ENCODE results near the gene SIRT2.
A peak's percentile ranks its signal among the peaks of the same experiment; 100 is the strongest.
"Not testable (repeated sequence)": the region's sequence is repeated elsewhere in the genome, so short reads cannot be mapped to it uniquely, and the experiment has no call there.

Gene SIRT2

DNA sequence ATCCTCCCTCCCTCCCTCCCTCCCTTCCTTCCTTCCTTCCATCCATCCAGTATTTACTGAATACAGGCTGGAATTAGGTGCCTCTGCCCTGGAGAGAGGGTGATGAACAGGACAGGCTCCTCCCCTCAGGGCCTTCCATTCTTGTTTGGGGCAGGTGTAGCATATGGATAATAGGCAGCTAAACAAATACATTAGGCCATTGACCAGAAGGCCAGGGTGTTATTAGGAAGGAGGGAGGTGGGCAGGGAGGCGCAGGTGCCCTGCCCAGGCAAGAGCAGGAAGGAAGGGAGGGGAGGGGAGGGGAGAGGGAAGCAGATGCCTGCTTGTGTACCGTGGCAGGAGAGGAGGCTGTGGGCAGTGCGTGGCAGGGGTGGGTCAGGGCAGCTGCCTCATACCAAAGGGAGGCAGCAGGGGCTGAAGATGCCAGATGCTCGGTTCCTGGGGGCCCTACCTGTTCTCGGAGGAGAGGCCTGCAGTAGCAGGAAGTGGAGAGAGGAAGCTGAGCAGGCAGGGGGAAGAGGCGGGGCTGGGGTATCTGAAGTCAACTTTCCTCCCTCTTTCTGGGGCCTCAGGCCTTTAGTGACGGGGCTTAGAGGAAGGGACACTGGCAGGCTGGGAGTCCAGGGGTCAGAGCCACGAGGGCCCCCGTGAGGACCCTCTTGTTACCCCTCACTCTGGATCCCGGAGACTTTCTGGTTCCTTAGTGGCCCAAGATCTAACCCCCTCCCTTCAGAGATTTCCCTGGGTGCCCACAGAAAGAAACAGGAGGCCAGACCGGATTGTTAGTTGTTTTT is 21.4 kb downstream of the SIRT2 start, which contains the start of gene RINL:
RINL (minus strand) TSS at position 495 of the 794 bp plus-strand sequence. CDS start 1,533 bp downstream, outside the sequence.
- peak in 11 of 42 donors; percentile 8 to 41 (median 21) for DNase-seq
- intact Hi-C loops (cut with DNase I), result no loop called here

DNA sequence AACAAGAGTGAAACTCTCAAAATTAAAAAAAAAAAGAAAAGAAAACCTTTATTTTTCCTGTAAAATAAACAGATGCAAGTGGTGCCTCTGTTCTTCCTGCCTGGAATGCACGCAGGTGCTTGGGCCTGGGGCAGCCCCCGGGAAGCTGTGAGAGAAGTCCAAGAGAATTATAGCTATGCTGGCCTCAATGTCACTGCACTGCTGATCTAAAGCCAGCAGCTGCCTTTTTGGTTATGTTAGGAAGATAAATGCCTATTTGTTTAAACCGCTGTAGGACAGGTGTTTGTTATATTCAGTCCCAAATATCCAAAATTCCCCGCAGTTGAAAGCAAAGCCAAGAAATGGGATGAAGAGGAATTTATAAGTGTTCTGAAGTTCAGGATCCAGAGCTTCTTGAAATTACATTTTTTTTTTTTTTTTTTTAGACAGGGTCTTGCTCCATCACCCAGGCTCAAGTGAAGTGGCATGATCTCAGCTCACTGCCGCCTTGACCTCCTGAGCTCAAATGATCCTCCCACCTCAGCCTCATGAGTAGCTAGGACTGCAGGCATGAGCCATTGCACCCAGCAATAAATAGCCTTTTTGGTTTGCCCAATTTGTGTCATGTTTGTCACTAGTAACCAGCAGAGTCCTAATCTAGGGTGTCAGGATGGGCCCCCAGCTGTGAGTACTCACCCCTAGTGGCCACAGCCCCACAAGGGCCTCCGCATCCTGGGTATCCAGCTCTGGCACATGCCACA is 23.6 kb downstream of the SIRT2 start:
- DNase-seq, result no peak
- intact Hi-C loops (cut with DNase I), result no loop called here

DNA sequence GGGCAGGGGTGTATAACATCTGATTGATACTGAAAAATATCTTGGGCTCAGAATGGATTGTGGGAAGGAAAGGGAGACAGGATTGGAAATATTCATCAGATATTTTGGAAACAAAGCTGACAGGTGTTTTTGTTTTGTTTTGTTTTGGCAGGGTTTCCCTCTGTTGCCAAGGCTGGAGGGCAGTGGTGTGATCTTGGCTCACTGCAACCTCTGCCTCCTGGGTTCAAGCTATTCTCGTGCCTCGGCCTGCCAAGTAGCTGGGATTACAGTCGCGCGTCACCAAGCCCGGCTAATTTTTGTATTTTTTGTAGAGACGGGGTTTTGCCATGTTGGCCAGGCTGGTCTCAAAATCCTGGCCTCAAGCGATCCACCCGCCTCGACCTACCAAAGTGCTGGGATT is 26.0 kb downstream of the SIRT2 start:
- DNase-seq; intact Hi-C loops (cut with DNase I): not testable (repeated sequence)

DNA sequence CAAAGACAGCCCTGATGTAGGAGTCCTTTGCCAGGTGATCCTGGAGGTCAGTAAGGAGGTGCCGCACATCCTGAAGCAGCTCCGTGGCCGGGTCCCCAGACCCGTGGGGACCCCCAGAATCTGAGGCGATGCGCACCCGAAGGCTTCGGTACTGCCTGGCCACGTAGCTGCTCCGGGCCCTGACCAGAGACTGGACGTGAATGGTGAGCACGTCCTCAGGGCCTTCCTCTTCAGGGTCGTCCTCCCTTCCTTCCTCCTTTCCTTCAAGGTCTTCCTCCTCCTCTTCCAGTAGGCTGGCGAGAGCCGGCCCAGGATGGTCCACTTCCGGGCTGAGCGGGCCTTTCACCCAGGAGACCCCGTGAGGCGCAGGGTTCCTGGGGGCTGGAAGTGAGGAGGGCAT is 28.8 kb downstream of the SIRT2 start:
- intact Hi-C loops (cut with DNase I), result no loop called here

GRCh38 chr19:38869836-38870607 is 29.4 kb downstream of the SIRT2 start:
- peak; percentile 53 to 93 (median 83) for DNase-seq
- intact Hi-C loops (cut with DNase I), result no loop called here

More for the DNA sequence above, 28.8 kb downstream of the SIRT2 start:
- DNase-seq, result no peak

GRCh38 chr19:38869160-38869835 is 30.1 kb downstream of the SIRT2 start:
- intact Hi-C loops (cut with DNase I), result no loop called here
- DNase-seq, result peak in 26 of 42 donors; percentile 8 to 60 (median 31)

- intact Hi-C loops (cut with DNase I), result no loop called here
Measured at GRCh38 chr19:38868551-38868950, 30.9 kb downstream of the SIRT2 start.

DNA sequence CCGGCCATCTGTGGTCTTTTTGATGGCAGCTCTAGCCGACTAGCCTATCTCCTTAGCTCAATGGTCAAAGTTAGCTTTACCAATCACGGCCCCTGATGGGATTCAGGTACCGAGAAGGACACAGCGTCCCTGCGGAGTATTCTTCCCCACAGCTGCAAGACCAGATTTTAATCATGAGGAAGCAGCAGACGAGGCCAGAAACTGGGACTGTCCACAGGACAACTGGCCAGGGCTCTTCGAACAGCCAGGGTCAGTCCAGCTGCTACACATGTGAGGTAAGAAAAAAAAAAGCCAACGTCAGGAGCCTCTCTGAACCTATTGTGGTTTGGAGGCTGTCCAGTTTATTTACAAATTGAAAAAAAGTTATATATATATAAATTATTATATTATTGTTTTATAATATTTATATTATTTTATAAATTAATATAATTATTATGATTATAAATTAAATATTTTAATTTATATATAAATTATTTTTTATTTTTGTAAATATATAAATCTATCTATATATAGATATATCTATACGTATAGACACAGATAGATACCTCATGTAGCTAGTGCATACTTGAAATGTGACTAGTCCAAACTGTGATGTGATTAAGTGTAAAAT is 32.1 kb downstream of the SIRT2 start:
- intact Hi-C loops (cut with DNase I), result no loop called here
- DNase-seq, result no peak

More at GRCh38 chr19:38868551-38868950, 30.9 kb downstream of the SIRT2 start:
- DNase-seq, result no peak

GRCh38 chr19:38862321-38863059 is 36.9 kb downstream of the SIRT2 start:
- DNase-seq, result no peak
- intact Hi-C loops (cut with DNase I), result no loop called here

DNA sequence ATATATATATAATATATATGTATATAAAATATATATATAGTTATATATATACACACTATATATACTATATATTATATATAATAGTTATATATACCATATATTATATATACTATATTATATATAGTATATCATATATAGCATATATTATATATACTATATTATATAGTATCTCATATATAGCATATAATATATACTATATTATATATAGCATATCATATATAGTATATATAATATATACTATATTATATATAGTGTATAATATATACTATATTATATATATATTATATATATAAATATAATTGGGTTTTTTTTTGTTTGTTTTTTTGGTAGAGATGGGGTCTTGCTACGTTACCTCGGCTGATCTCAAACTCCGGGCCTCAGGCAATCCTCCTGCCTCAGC is 38.0 kb downstream of the SIRT2 start:
- no peak for DNase-seq
- intact Hi-C loops (cut with DNase I), result no loop called here

DNA sequence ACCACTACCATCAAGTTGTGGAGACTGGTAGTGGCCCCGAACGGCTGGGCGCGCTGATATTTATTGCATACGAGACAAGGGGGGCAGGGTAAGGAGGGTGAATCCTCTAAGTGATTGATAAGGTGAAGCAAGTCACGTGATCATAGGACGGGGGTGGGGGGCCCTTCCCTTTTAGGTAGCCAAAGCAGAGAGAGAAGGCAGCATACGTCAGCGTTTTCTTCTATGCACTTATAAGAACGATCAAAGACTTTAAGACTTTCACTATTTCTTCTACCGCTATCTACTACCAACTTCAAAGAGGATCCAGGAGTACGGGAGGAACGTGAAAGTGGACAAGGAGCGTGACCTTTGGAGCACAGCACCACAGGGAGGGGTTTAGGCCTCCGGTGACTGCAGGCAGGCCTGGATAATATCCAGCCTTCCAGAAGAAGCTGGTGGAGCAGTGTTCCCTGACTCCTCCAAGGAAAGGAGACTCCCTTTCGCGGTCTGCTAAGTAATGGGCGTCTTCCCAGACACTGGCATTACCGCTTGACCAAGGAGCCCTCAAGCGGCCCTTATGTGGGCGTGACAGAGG is 39.7 kb downstream of the SIRT2 start:
- DNase-seq; intact Hi-C loops (cut with DNase I): not testable (repeated sequence)

GRCh38 chr19:38856813-38857212 is 42.6 kb downstream of the SIRT2 start:
- intact Hi-C loops (cut with DNase I), result no loop called here
- DNase-seq, result no peak

- DNase-seq; intact Hi-C loops (cut with DNase I): not testable (repeated sequence)
Measured at GRCh38 chr19:38855751-38856150, 43.7 kb downstream of the SIRT2 start.

DNA sequence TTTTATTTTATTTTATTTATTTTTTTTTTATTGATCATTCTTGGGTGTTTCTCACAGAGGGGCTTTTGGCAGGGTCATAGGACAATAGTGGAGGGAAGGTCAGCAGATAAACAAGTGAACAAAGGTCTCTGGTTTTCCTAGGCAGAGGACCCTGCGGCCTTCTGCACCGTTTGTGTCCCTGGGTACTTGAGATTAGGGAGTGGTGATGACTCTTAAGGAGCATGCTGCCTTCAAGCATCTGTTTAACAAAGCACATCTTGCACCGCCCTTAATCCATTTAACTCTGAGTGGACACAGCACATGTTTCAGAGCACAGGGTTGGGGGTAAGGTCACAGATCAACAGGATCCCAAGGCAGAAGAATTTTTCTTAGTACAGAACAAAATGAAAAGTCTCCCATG is 44.5 kb downstream of the SIRT2 start:
- DNase-seq, result not testable (repeated sequence)
- intact Hi-C loops (cut with DNase I), result loop anchor here (5.0 kb wide), 1 partner anchor 238 kb away; the partner anchor contains the start of genes EIF3K and MAP4K1

GRCh38 chr19:38853214-38853613 is 46.2 kb downstream of the SIRT2 start:
- no peak for DNase-seq
- intact Hi-C loops (cut with DNase I), result loop anchor here (5.0 kb wide), 1 partner anchor 236 kb away; the partner anchor contains the start of genes EIF3K and MAP4K1

DNA sequence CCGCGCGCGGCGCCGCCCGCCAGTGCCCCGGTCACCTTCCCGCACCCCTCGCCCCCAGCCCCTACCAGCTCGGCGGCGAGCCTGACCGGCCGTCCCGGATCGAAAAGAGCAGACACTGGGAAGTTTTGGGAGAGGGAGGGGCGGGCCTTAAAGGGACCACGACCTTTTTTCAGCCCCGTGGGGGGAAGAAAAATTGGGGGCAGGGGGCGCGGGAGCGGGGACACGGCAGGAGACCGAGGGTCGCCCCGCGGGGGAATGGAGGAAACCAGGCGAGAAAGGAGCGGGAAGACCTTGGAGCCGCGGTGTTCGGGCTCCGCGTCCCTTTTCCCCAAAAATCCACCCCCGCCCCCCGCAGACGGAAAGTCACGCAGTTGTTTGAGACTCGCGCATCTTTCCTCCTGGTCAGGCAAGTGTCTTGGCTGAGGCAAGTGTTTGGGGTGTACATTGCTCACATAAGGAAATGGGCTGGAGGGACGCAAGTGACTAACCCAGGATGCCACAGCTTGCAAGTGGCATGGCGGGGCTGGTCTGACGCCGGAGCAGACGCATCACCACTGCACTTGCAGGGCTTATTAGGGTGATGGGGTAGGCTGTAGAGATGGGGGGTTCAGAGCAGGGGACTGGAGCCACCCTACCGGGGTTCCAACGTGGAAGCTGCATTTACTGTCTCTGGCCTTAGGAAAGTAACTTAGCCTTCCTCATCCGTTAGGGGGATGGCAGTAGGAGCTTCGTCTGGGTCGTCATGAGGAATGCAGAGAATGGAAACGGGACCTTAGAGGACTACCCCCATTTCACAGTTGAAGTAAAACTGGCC is 47.0 kb downstream of the SIRT2 start:
- intact Hi-C loops (cut with DNase I), result loop anchor here (5.0 kb wide), 1 partner anchor 235 kb away; the partner anchor contains the start of genes EIF3K and MAP4K1
- DNase-seq, result peak in 40 of 42 donors; percentile 17 to 76 (median 52)

All from head of caudate nucleus (tissue), 42 donors.